H1 (cell line): Measurements from ENCODE around the gene NAPA. TPM values are rescaled to one million over a fixed set of nuclear protein-coding genes. Genes with fewer than 3 reads are reported as not detected.

ENCODE experiments used
- CTCF ChIA-PET: fragments of 300-600 bp; sonication (Branson Sonifier 250); formaldehyde crosslinking; loops from one replicate; lab custom pipeline; 2021; ENCODE audit not compliant: partially characterized antibody; lab: Charles Lee
- POLR2A ChIA-PET: fragments of 300-600 bp; sonication (Branson Sonifier 250); formaldehyde crosslinking; loops from one replicate; lab custom pipeline; 2021; ENCODE audit warnings: inconsistent platforms; ENCODE audit not compliant: partially characterized antibody; lab: Charles Lee
- DNase-seq, 2 experiments: peaks; one replicate each; pipeline versions ENCODE4 v3.0.0 to v3.0.0-alpha.2; 2010 to 2022; ENCODE audit warnings: low spot score in 2 of 2, low read depth in 1 of 2, mixed read lengths in 1 of 2
- FAIRE-seq: peaks from 2 replicates; lab custom pipeline; 2011; peaks lifted over from hg19 to GRCh38; lab: Jason Lieb, UNC
- H2AFZ ChIP-seq: 2 replicates; pipeline ENCODE4 v1.8.1; 2012; ENCODE audit warnings: low read length, inconsistent platforms
- H2AK5ac ChIP-seq: 2 replicates; pipeline ENCODE4 v1.6.1; 2013; ENCODE audit warnings: low read depth, low read length
- H2BK120ac ChIP-seq: replicated peaks from 2 replicates; pipeline ENCODE3; 2013; ENCODE audit warnings: low read depth, low read length, inconsistent platforms
- H2BK12ac ChIP-seq: 2 replicates; pipeline ENCODE4 v1.6.1; 2013; ENCODE audit warnings: low read depth, low read length
- H2BK15ac ChIP-seq: 2 replicates; pipeline ENCODE4 v1.6.1; 2013; ENCODE audit warnings: low read length
- H2BK20ac ChIP-seq: 2 replicates; pipeline ENCODE4 v1.6.1; 2013; ENCODE audit warnings: low read length
- H2BK5ac ChIP-seq: 2 replicates; pipeline ENCODE4 v1.6.1; 2013; ENCODE audit warnings: low read depth, low read length
- H3K14ac ChIP-seq: 2 replicates; pipeline ENCODE4 v1.6.1; 2013; ENCODE audit warnings: inconsistent platforms; ENCODE audit not compliant: insufficient read length
- H3K18ac ChIP-seq: 2 replicates; pipeline ENCODE4 v1.6.1; 2013; ENCODE audit warnings: low read length; ENCODE audit errors: extremely low read depth
- H3K23ac ChIP-seq: 2 replicates; pipeline ENCODE4 v1.6.1; 2013; ENCODE audit warnings: inconsistent platforms; ENCODE audit not compliant: insufficient read length
- H3K23me2 ChIP-seq: 2 replicates; pipeline ENCODE4 v1.6.1; 2013; ENCODE audit warnings: low read depth, low read length
- H3K27ac ChIP-seq: 2 replicates; pipeline ENCODE4 v1.6.1; 2011; ENCODE audit warnings: low read depth, low read length, inconsistent platforms
- H3K27me3 ChIP-seq, 4 experiments: replicated peaks in 1 of 4; 1 replicate in 1 of 4; 2 replicates in 3 of 4; pipeline versions ENCODE4 v1.6.1 to v1.8.1; 2011 to 2013; ENCODE audit warnings: low read length in 3 of 4, mild to moderate bottlenecking in 3 of 4, inconsistent platforms in 2 of 4, mixed read lengths in 2 of 4, moderate library complexity in 1 of 4; ENCODE audit not compliant: control insufficient read depth in 3 of 4, insufficient read depth in 3 of 4; ENCODE audit errors: extremely low read depth in 1 of 4
- H3K36me3 ChIP-seq, 4 experiments: 2 replicates each; pipeline versions ENCODE4 v1.6.1 to v1.8.1; 2011 to 2013; ENCODE audit warnings: mild to moderate bottlenecking in 4 of 4, low read length in 3 of 4, moderate library complexity in 2 of 4, control low read depth in 1 of 4, inconsistent platforms in 1 of 4; ENCODE audit not compliant: insufficient read depth in 4 of 4, control insufficient read depth in 2 of 4
- H3K4ac ChIP-seq: replicated peaks from 2 replicates; pipeline ENCODE3; 2013; ENCODE audit warnings: low read length, low read depth, mixed read lengths, inconsistent platforms; ENCODE audit not compliant: insufficient read length
- H3K4me1 ChIP-seq, 4 experiments: replicated peaks in 1 of 4; 1 replicate in 1 of 4; 2 replicates in 3 of 4; pipeline versions ENCODE4 v1.6.1 to v1.8.1; 2011 to 2013; ENCODE audit warnings: low read length in 3 of 4, inconsistent platforms in 2 of 4, mixed read lengths in 1 of 4; ENCODE audit not compliant: insufficient read depth in 4 of 4, control insufficient read depth in 3 of 4
- H3K4me2 ChIP-seq, 2 experiments: 2 replicates each; pipeline versions ENCODE4 v1.6.1 to v1.8.1; 2011 to 2013; ENCODE audit warnings: low read depth in 2 of 2, low read length in 2 of 2, control low read depth in 1 of 2, inconsistent platforms in 1 of 2, mild to moderate bottlenecking in 1 of 2; ENCODE audit not compliant: insufficient read depth in 1 of 2
- H3K4me3 ChIP-seq, 4 experiments: fragments of 200-600, 300-600 bp in 1 of 4; sonication (generic), shearing (Covaris generic), sonication (Bioruptor Twin) in 1 of 4; 2 replicates each; pipeline versions ENCODE4 v1.5.1 to v1.8.1; 2011 to 2016; ENCODE audit warnings: low read length in 4 of 4, low read depth in 3 of 4, control low read depth in 2 of 4, inconsistent platforms in 2 of 4, mild to moderate bottlenecking in 2 of 4, mixed read lengths in 1 of 4, moderate library complexity in 1 of 4; ENCODE audit not compliant: insufficient read depth in 2 of 4; ENCODE audit errors: extremely low read depth in 1 of 4
- H3K56ac ChIP-seq: replicated peaks from 2 replicates; pipeline ENCODE3; 2013; ENCODE audit warnings: low read depth, mild to moderate bottlenecking, mixed read lengths, low read length, inconsistent platforms; ENCODE audit not compliant: insufficient read length
- H3K79me1 ChIP-seq: 2 replicates; pipeline ENCODE4 v1.6.1; 2013; ENCODE audit warnings: low read depth, low read length, control low read depth
- H3K79me2 ChIP-seq, 2 experiments: 2 replicates each; pipeline versions ENCODE4 v1.6.1 to v1.8.1; 2012 to 2013; ENCODE audit warnings: low read length in 2 of 2, mild to moderate bottlenecking in 2 of 2, inconsistent platforms in 1 of 2; ENCODE audit not compliant: insufficient read depth in 2 of 2, control insufficient read depth in 1 of 2
- H3K9ac ChIP-seq, 4 experiments: replicated peaks in 1 of 4; 1 replicate in 1 of 4; 2 replicates in 3 of 4; pipeline versions ENCODE4 v1.6.1 to v1.8.1; 2011 to 2013; ENCODE audit warnings: low read depth in 3 of 4, low read length in 3 of 4, control low read depth in 2 of 4, mild to moderate bottlenecking in 2 of 4, moderate library complexity in 2 of 4, inconsistent platforms in 1 of 4; ENCODE audit errors: extremely low read depth in 1 of 4
- H3K9me3 ChIP-seq, 2 experiments: 2 replicates each; pipeline versions ENCODE4 v1.6.1 to v1.8.1; 2012 to 2013; ENCODE audit warnings: mild to moderate bottlenecking in 2 of 2, moderate library complexity in 2 of 2, control low read depth in 1 of 2, inconsistent platforms in 1 of 2, low read depth in 1 of 2, low read length in 1 of 2, mixed read lengths in 1 of 2; ENCODE audit not compliant: insufficient read depth in 2 of 2
- H4K20me1 ChIP-seq, 2 experiments: replicated peaks in 1 of 2; 2 replicates each; pipeline versions ENCODE3 to v1.8.1; 2011 to 2013; ENCODE audit warnings: inconsistent platforms in 2 of 2, low read length in 2 of 2, mild to moderate bottlenecking in 1 of 2; ENCODE audit not compliant: insufficient read depth in 2 of 2, control insufficient read depth in 1 of 2
- H4K5ac ChIP-seq: 2 replicates; pipeline ENCODE4 v1.6.1; 2013; ENCODE audit warnings: low read length, low read depth, mixed read lengths, inconsistent platforms; ENCODE audit not compliant: insufficient read length
- H4K8ac ChIP-seq: 2 replicates; pipeline ENCODE4 v1.8.0; 2013; ENCODE audit warnings: mild to moderate bottlenecking, moderate library complexity, low read length, inconsistent platforms; ENCODE audit not compliant: insufficient read depth; ENCODE audit errors: extremely low read depth
- H4K91ac ChIP-seq: replicated peaks from 2 replicates; pipeline ENCODE3; 2013; ENCODE audit warnings: low read length, mixed read lengths, inconsistent platforms; ENCODE audit not compliant: insufficient read length
- JUND ChIP-seq: IDR thresholded peaks from 2 replicates; pipeline ENCODE4 v1.6.1; 2011; ENCODE audit warnings: mild to moderate bottlenecking, improper control_type of control experiment, low read length
- NANOG ChIP-seq: IDR thresholded peaks from 2 replicates; pipeline ENCODE4 v1.6.1; 2011; ENCODE audit warnings: low read length, low read depth, mild to moderate bottlenecking, inconsistent platforms; ENCODE audit not compliant: insufficient read depth, poor library complexity, severe bottlenecking
- RFX5 ChIP-seq: IDR thresholded peaks from 2 replicates; pipeline ENCODE4 v1.6.1; 2011; ENCODE audit warnings: low read depth, low read length, improper control_type of control experiment, borderline replicate concordance
- RNF2 ChIP-seq: fragments of 200-900, 300-1000 bp; sonication (generic); IDR thresholded peaks from 2 replicates; pipeline ENCODE4 v1.7.1; 2016; ENCODE audit warnings: borderline replicate concordance, low read depth, mild to moderate bottlenecking, antibody characterized with exemption, low read length; ENCODE audit not compliant: poor library complexity, severe bottlenecking; ENCODE audit errors: missing control alignments
- SIN3A ChIP-seq, 2 experiments: IDR thresholded peaks in 1 of 2; conservative IDR thresholded peaks in 1 of 2; 2 replicates each; pipeline ENCODE4 v1.6.1; 2011 to 2012; ENCODE audit warnings: low read length in 2 of 2, improper control_type of control experiment in 1 of 2, low read depth in 1 of 2, mild to moderate bottlenecking in 1 of 2
- WGBS, 2 experiments: shearing (Covaris generic) in 1 of 2; methylation state at CpG; one replicate each; pipeline versions ENCODE4 v1.1.6 to v1.1.7; 2013 to 2015; ENCODE audit warnings: low lambda C conversion rate in 2 of 2, mixed read lengths in 2 of 2, inconsistent platforms in 1 of 2, low coverage in 1 of 2, missing lambda C conversion rate in 1 of 2; ENCODE audit not compliant: insufficient replicate concordance in 2 of 2, insufficient coverage in 1 of 2, insufficient read length in 1 of 2; ENCODE audit errors: extremely low coverage in 1 of 2, missing lambda C conversion rate in 1 of 2; 5-methylcytosine and 5-hydroxymethylcytosine counted together
- polyA plus RNA-seq, 7 experiments: library from polyadenylated mRNA; depleted of rRNA in 3 of 7; stranded (reverse) in 5 of 7; unstranded in 2 of 7; fragments of >200 nt in 5 of 7; fragments of 200-250 nt in 2 of 7; gene quantifications; 1 replicate in 5 of 7; 2 replicates in 1 of 7; 4 replicates in 1 of 7; pipeline versions ENCODE4 v1.2.1 to v1.2.3, GENCODE V29; 2011 to 2013; ENCODE audit warnings: missing spikeins in 2 of 7, mixed read lengths in 2 of 7
- total RNA-seq: library from RNA; stranded (reverse); fragmentation: NEBNext Ultra II Directional; extraction: Animal tissue kit (Norgen Biotek cat#: 25700); gene quantifications from 2 replicates; pipeline ENCODE4 v1.2.1, GENCODE V29; 2021

NAPA gene
- total and polyA plus RNA-seq, 2 of the 8 experiments (the other 6 are each of a cell fraction or from before 2014, with no cell fraction given): 58.5 to 78.2 TPM

DNA sequence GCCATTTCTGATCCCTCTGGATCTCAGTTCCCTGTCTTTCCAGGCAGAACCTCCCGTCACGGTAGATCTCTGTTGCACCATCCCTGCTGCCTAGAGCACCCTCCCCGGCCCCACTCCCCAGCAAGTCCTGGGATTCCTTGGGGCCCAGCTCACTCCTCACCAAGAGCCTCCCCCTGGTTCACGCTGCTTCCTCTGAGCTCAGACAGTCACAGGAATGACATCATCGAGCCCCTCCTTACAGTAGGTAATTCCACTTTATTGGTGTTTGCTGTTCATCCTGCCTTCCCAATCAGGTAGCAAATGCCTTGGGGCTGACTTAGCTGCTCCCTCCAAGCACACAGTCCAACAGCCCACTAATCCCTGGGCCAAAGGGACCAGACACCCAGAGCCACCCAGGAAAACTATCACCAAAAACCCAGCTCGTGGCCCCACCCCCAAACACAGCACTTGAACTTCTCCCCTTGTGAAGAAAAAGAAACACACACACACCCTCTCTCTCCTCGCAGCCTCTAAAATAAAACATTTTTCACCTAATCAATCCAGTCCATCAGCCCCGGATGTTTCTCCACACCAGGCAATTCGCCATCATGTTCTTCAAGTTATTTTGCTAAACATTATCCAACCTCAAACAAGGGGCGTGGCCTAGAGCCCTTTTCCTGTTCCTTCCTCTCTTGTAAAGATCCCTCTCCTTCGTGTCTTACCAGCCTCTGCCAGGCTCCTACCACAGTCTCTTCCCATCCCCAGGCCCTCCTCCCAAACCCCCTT, 2.5 kb downstream of the NAPA start:
- H3K18ac ChIP-seq: no peak overlapping the region
- WGBS, 2 experiments: 89% methylated on average over 10 of the region's 11 CpGs; no CpG with 5 or more reads in 1 of the 2 experiments
- H3K4me2 ChIP-seq: no peak overlapping the region; a peak in 1 of 4 replicates
- H3K4ac ChIP-seq: no peak overlapping the region
- peaks cover 7 to 69% of the 10 kb centered on the region in 2 experiments; a peak in 3 of 4 replicates for H3K79me2 ChIP-seq
- H2AK5ac ChIP-seq: no peak overlapping the region
- no peaks in the 10 kb centered on the region for H3K9me3 ChIP-seq
- no peak overlapping the region for H2BK15ac ChIP-seq
- ChIA-PET CTCF (interaction anchor here (0.9 to 2.9 kb wide), 6 partner anchors 9 to 84 kb away, joined by 4 to 10 read pairs (median 7); partner anchors contain the start of gene KPTN), POLR2A (interaction anchor here (1.0 to 1.7 kb wide), 4 partner anchors 11 to 95 kb away, joined by 3 to 4 read pairs (median 3); no protein-coding TSS in a partner anchor)
- H3K14ac ChIP-seq: no peak overlapping the region
- no peaks in the 10 kb centered on the region for H3K27me3 ChIP-seq
- H2BK5ac ChIP-seq: no peak overlapping the region; the same call in 1 of the 2 replicates
- H3K36me3 ChIP-seq: no peaks in the 10 kb centered on the region
- peaks cover 35% of the 10 kb centered on the region for H3K79me1 ChIP-seq
- no peak overlapping the region for H4K5ac ChIP-seq
- H4K91ac ChIP-seq: no peak overlapping the region
- DNase-seq (no peak), FAIRE-seq (no peak)
- no peak overlapping the region for H2BK120ac ChIP-seq
- H3K9ac ChIP-seq: no peak overlapping the region
- no peak overlapping the region for H3K56ac ChIP-seq
- H4K20me1 ChIP-seq: peaks cover 5 to 23% of the 10 kb centered on the region in 2 experiments
- H3K23ac ChIP-seq: no peak overlapping the region
- H3K4me3 ChIP-seq: no peak overlapping the region
- H2AFZ ChIP-seq: no peak overlapping the region
- no peak overlapping the region for H2BK20ac ChIP-seq
- no peak overlapping the region for H2BK12ac ChIP-seq
- peaks cover 6% of the 10 kb centered on the region; the same call in 1 of the 2 replicates for H3K23me2 ChIP-seq
- H3K27ac ChIP-seq: no peak overlapping the region
- H3K4me1 ChIP-seq: peaks cover 0 to 11% (median 4%) of the 10 kb centered on the region in 4 experiments; a peak in 5 of 7 replicates
- peak overlapping the region; percentile 28; the same call in 1 of the 2 replicates for H4K8ac ChIP-seq
- no peak for TF ChIP-seq NANOG
- no peak for TF ChIP-seq RNF2
- TF ChIP-seq JUND: no peak
- no peak for TF ChIP-seq RFX5
- TF ChIP-seq SIN3A (conservative IDR thresholded peaks at IDR 0.05 in 1 of 2, IDR thresholded peaks at IDR 0.05 in 1 of 2; ENCODE audit: low read depth in 1 of 2, low read length in 2 of 2): no peak
